ENCODE results near the gene HIRA.

HIRA gene

DNA sequence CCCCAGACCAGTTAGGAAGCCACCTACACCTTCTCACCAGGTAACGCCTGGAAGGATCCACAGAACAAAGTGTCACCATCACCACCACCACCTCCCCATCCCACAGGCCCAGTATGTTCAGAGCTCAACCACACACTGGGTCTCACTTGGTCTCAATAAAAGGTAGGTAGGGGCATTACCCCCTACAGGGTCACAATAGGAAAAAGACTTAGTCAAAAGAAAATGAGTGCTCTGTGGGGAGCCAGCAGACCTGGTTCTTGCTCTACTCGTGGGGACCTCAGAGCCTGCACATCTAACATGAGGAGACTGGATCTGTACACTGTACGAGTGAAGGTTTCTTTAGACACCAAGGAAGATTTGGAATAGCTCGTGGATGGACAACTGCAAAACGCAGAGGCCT is 49.3 kb downstream of the HIRA start:
- TF ChIP-seq, protein P1, sequence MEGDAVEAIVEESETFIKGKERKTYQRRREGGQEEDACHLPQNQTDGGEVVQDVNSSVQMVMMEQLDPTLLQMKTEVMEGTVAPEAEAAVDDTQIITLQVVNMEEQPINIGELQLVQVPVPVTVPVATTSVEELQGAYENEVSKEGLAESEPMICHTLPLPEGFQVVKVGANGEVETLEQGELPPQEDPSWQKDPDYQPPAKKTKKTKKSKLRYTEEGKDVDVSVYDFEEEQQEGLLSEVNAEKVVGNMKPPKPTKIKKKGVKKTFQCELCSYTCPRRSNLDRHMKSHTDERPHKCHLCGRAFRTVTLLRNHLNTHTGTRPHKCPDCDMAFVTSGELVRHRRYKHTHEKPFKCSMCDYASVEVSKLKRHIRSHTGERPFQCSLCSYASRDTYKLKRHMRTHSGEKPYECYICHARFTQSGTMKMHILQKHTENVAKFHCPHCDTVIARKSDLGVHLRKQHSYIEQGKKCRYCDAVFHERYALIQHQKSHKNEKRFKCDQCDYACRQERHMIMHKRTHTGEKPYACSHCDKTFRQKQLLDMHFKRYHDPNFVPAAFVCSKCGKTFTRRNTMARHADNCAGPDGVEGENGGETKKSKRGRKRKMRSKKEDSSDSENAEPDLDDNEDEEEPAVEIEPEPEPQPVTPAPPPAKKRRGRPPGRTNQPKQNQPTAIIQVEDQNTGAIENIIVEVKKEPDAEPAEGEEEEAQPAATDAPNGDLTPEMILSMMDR (IDR thresholded peaks at IDR 0.05; ENCODE audit: control insufficient read depth, insufficient read depth, low read depth, low read length, missing control alignments): no peak
- DNase-seq (ENCODE audit: low read depth): no peak
- no peak overlapping the region for H3K4me3 ChIP-seq (ENCODE audit: control insufficient read depth, low read depth, low read length)

DNA sequence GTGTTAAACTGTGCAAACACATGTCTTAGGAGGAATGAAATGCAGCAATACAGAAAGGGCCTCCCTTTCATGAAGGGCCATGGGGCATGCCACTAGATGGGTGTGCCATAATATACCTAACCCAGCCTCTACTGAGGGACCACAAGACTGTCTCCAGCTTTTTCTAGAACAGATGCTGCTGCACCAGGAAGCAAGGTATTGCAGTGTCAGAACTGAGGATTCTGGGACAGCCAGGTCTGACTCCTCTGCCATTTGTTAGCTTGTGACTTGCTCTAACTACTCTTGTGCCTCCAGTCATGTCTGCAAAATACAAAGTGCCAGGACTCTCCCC is 53.2 kb downstream of the HIRA start:
- TF ChIP-seq, protein P1 (IDR thresholded peaks at IDR 0.05; ENCODE audit: control insufficient read depth, insufficient read depth, low read depth, low read length, missing control alignments): no peak
- no peak overlapping the region for H3K4me3 ChIP-seq (ENCODE audit: control insufficient read depth, low read depth, low read length)
- DNase-seq (ENCODE audit: low read depth): no peak

DNA sequence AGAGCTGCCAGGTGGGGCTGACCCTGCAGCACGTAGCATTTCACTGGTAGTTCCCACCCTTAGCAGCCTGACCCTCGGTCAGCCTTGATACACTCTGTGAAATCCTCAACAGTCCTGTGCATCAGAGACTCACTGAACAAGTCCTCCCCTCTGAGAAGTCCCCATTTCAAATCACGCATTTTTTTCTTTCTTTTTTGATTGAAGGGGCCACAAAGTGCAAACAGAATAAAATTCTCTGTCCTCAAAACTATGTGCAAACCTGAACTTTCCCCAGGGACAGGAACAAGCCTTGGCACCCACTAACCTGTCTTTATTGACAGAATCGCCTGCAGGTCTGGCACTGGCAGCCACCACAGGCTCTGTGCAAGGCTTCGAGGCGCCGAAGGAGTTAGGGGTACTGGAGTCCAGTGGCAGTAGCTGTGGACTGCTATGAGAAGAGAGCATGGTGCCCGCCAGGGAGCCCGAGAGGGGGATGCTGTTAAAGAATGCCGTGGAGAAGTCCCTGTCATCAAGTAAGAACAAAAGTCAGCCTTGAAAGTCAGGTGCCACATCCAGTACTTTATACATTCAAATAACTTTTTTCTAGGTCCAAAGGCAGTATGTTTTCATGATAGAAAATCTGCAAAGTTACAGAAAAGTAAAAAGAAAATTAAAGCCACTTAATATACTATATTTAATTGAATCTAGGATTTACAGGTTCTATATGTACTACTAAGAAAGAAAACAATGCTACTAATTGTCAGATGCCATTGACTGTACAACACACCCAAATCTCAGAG is 53.8 kb downstream of the HIRA start:
- H3K4me3 ChIP-seq (ENCODE audit: control insufficient read depth, low read depth, low read length): no peak overlapping the region
- DNase-seq (ENCODE audit: low read depth): no peak
- TF ChIP-seq, protein P1 (IDR thresholded peaks at IDR 0.05; ENCODE audit: control insufficient read depth, insufficient read depth, low read depth, low read length, missing control alignments): no peak

DNA sequence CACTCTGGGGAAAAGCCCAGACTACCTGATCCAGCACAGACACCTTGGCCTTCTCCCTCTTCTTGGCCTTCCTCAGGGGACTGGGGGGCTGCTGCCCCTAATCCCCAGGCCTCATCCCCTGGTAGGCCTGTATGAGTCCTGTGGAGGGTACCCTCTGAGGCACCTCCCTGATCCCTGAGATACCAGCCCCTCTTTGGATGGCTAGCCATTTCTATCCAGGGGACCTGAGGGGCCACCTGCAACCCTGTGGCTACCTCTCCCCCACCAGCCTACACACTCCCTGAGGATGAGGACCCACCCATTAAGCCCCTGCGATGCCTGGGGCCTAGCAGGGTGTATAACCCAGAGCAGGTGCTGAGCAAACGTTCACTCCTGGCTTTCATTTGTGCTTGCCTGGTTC is 54.6 kb downstream of the HIRA start:
- DNase-seq (ENCODE audit: low read depth): no peak
- no peak overlapping the region for H3K4me3 ChIP-seq (ENCODE audit: control insufficient read depth, low read depth, low read length)
- TF ChIP-seq, protein P1 (IDR thresholded peaks at IDR 0.05; ENCODE audit: control insufficient read depth, insufficient read depth, low read depth, low read length, missing control alignments): no peak

DNA sequence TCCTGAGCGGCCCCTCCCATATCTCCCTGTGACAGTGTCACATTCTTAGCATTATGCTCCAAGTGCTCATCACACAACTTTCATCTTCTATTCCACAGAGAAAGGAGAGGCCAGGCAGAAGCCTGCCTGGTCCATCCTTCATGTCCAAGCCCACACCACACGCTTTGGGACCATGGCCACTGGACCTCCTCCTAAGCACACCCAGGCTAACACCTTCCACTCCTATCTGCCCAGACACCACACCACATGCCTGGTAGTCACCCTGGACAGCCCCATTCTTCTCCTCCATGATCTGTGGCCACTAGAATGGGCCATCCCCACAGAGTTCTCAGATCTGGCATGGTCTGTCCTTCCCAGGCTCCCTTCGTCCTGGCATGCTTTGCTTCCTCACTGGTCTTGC is 55.3 kb downstream of the HIRA start:
- TF ChIP-seq, protein P1 (IDR thresholded peaks at IDR 0.05; ENCODE audit: control insufficient read depth, insufficient read depth, low read depth, low read length, missing control alignments): no peak
- DNase-seq (ENCODE audit: low read depth): no peak

DNA sequence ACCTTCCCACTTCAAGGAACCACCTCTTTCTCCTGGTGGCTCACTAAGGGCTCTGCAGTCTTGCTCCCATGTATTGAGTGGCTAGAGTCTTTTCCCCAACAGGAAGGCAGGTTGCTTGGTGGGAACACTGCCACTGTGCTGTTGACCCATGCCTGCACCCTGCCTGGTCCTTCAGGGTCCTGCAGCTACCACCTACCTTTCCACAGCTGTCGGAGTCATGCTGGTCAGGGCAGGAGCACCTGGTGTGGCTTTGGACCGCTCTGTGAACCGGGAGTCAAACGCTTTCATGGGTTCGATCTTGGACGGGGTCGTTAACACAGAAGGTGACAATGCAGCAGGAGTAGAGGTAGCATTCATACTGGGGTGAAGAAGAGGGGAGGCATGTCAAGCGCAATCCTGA is 56.1 kb downstream of the HIRA start:
- H3K4me3 ChIP-seq (ENCODE audit: control insufficient read depth, low read depth, low read length): no peak overlapping the region
- DNase-seq (ENCODE audit: low read depth): no peak
- TF ChIP-seq, protein P1 (IDR thresholded peaks at IDR 0.05; ENCODE audit: control insufficient read depth, insufficient read depth, low read depth, low read length, missing control alignments): no peak

More for the DNA sequence above, 55.3 kb downstream of the HIRA start:
- H3K4me3 ChIP-seq (ENCODE audit: control insufficient read depth, low read depth, low read length): no peak overlapping the region
